Liver (tissue), 9 donors: ENCODE data around the gene REEP3. TPM values are rescaled to one million over a fixed set of nuclear protein-coding genes. Genes with fewer than 3 reads are reported as not detected.

Source experiments
- DNase-seq: peaks from one replicate; pipeline ENCODE4 v3.0.0-alpha.2; 2017; ENCODE audit warnings: low spot score
- H3K27ac ChIP-seq, 2 donors: one replicate each; pipeline ENCODE4 v1.7.0; 2013; ENCODE audit warnings: inconsistent platforms in 2 of 2, low read length in 2 of 2, control low read depth in 1 of 2, low read depth in 1 of 2, mild to moderate bottlenecking in 1 of 2
- H3K27me3 ChIP-seq, 4 donors: one replicate each; pipeline versions ENCODE4 v1.6.1 to v1.7.0; 2013; ENCODE audit warnings: low read length in 3 of 4, inconsistent platforms in 1 of 4, mild to moderate bottlenecking in 1 of 4, moderate library complexity in 1 of 4; ENCODE audit not compliant: control insufficient read depth in 4 of 4, insufficient read depth in 4 of 4
- H3K36me3 ChIP-seq, 4 donors: one replicate each; pipeline versions ENCODE4 v1.6.1 to v1.7.0; 2013; ENCODE audit warnings: low read length in 3 of 4, mild to moderate bottlenecking in 3 of 4, low read depth in 1 of 4, moderate library complexity in 1 of 4; ENCODE audit not compliant: control insufficient read depth in 4 of 4, insufficient read depth in 3 of 4
- H3K4me1 ChIP-seq, 4 donors: one replicate each; pipeline versions ENCODE4 v1.6.1 to v1.7.0; 2013; ENCODE audit warnings: low read length in 3 of 4, mild to moderate bottlenecking in 3 of 4, moderate library complexity in 1 of 4; ENCODE audit not compliant: control insufficient read depth in 4 of 4, insufficient read depth in 4 of 4
- H3K4me3 ChIP-seq, 3 donors: one replicate each; pipeline versions ENCODE4 v1.6.1 to v1.7.0; 2013; ENCODE audit warnings: low read length in 3 of 3, control low read depth in 1 of 3, low read depth in 1 of 3, mild to moderate bottlenecking in 1 of 3
- H3K9ac ChIP-seq, 2 donors: one replicate each; pipeline ENCODE4 v1.7.0; 2013; ENCODE audit warnings: low read length in 2 of 2, mild to moderate bottlenecking in 2 of 2, moderate library complexity in 2 of 2, control low read depth in 1 of 2, low read depth in 1 of 2
- H3K9me3 ChIP-seq, 4 donors: one replicate each; pipeline versions ENCODE4 v1.6.1 to v1.7.0; 2013; ENCODE audit warnings: low read length in 3 of 4; ENCODE audit not compliant: control insufficient read depth in 4 of 4
- ATF3 ChIP-seq: IDR thresholded peaks from 2 replicates; pipeline ENCODE4 v1.6.1; 2016; ENCODE audit warnings: antibody characterized with exemption
- EGR1 ChIP-seq, 2 donors: IDR thresholded peaks; 2 replicates each; pipeline ENCODE4 v1.6.1; 2016 to 2018; ENCODE audit warnings: antibody characterized with exemption in 2 of 2, low read depth in 2 of 2
- FOXA1 ChIP-seq: IDR thresholded peaks from 2 replicates; pipeline ENCODE4 v1.6.1; 2016; ENCODE audit warnings: antibody characterized with exemption
- FOXA2 ChIP-seq: IDR thresholded peaks from 2 replicates; pipeline ENCODE4 v1.6.1; 2016; ENCODE audit warnings: antibody characterized with exemption
- GABPA ChIP-seq, 2 donors: IDR thresholded peaks in 1 of 2; conservative IDR thresholded peaks in 1 of 2; 2 replicates each; pipeline ENCODE4 v1.6.1; 2016; ENCODE audit warnings: antibody characterized with exemption in 2 of 2, mild to moderate bottlenecking in 1 of 2, moderate library complexity in 1 of 2
- HNF4A ChIP-seq, 2 donors: conservative IDR thresholded peaks; 2 replicates each; pipeline ENCODE4 v1.6.1; 2016; ENCODE audit warnings: antibody characterized with exemption in 2 of 2, mild to moderate bottlenecking in 2 of 2
- HNF4G ChIP-seq: IDR thresholded peaks from 2 replicates; pipeline ENCODE4 v1.6.1; 2016; ENCODE audit warnings: antibody characterized with exemption
- JUND ChIP-seq, 2 donors: IDR thresholded peaks; 2 replicates each; pipeline ENCODE4 v1.6.1; 2016; ENCODE audit warnings: antibody characterized with exemption in 2 of 2
- MAX ChIP-seq: IDR thresholded peaks from 2 replicates; pipeline ENCODE4 v1.6.1; 2016; ENCODE audit warnings: antibody characterized with exemption
- NR2F2 ChIP-seq: IDR thresholded peaks from 2 replicates; pipeline ENCODE4 v1.6.1; 2016; ENCODE audit warnings: antibody characterized with exemption
- RAD21 ChIP-seq, 2 donors: IDR thresholded peaks; 2 replicates each; pipeline ENCODE4 v1.6.1; 2016; ENCODE audit warnings: antibody characterized with exemption in 2 of 2, mild to moderate bottlenecking in 2 of 2
- REST ChIP-seq: IDR thresholded peaks from 2 replicates; pipeline ENCODE4 v1.6.1; 2016; ENCODE audit warnings: antibody characterized with exemption, mild to moderate bottlenecking
- RXRA ChIP-seq, 2 donors: IDR thresholded peaks; 2 replicates each; pipeline ENCODE4 v1.6.1; 2017 to 2018; ENCODE audit warnings: antibody characterized with exemption in 2 of 2, mild to moderate bottlenecking in 1 of 2
- SP1 ChIP-seq: IDR thresholded peaks from 2 replicates; pipeline ENCODE4 v1.6.1; 2018; ENCODE audit warnings: antibody characterized with exemption, mild to moderate bottlenecking
- TAF1 ChIP-seq: conservative IDR thresholded peaks from 2 replicates; pipeline ENCODE4 v1.6.1; 2016; ENCODE audit warnings: antibody characterized with exemption, mild to moderate bottlenecking
- YY1 ChIP-seq: IDR thresholded peaks from 2 replicates; pipeline ENCODE4 v1.6.1; 2016; ENCODE audit warnings: antibody characterized with exemption, mild to moderate bottlenecking
- ZBTB33 ChIP-seq: IDR thresholded peaks from 2 replicates; pipeline ENCODE4 v1.6.1; 2016; ENCODE audit warnings: antibody characterized with exemption
- WGBS: extraction: QIAGEN DNeasy Blood & Tissue Kit; methylation state at CpG from one replicate; pipeline ENCODE4 v1.1.7; 2013; 5-methylcytosine and 5-hydroxymethylcytosine counted together
- polyA plus RNA-seq, 2 donors: library from polyadenylated mRNA; stranded (reverse) in 1 of 2; unstranded in 1 of 2; fragments of 200-250 nt in 1 of 2; fragments of >200 nt in 1 of 2; fragmentation: Nextera tagmentation in 1 of 2; extraction: Ambion mirVana in 1 of 2; gene quantifications; one replicate each; pipeline versions ENCODE4 v1.2.1 to v1.2.3, GENCODE V29; 2013 to 2015
- total RNA-seq, 2 donors: library from RNA; depleted of rRNA; stranded (reverse); fragments of >200 nt; gene quantifications; one replicate each; pipeline ENCODE4 v1.2.3, GENCODE V29; 2014
- TF ChIP-seq, protein P1 (sequence below): fragments of 150-350 bp; IDR thresholded peaks from 2 replicates; pipeline ENCODE4 v1.5.1; 2017; ENCODE audit warnings: improper control_type of control experiment, low read depth, low read length; ENCODE audit not compliant: missing input control
- donor health status: healthy.
- donor health status: healthy.
- donor health status: healthy.
- donor health status: healthy.
- donor health status: healthy.

The REEP3 gene
- total and polyA plus RNA-seq, 4 donors, result 7.9 to 26.9 (median 18.2) TPM

DNA sequence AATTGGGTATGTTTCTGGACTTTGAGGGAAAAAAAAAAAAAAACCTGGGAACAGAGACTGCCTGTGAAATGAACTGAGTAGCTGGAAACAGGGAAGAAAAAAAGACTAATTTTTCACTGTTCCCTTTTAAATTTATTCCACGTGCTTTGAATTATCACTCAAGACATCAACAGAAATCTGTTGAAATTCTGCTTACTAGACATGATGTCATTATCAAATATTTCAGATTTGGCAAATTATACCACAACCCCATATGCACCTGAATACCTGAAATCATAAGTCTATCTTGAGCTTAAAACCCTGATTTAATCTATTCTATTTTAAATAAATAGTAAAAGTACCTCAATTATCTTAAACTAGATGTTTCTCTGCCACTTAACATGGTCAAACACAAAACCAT lies 5.0 kb upstream of the REEP3 start:
- Histone ChIP-seq H3K27ac (no peak overlapping the region), H3K9ac (no peak overlapping the region), H3K4me3 (no peak overlapping the region), H3K9me3 (peaks cover 0 to 2% (median 0%) of the 10 kb centered on the region in 4 donors), H3K4me1 (peaks cover 0 to 12% (median 3%) of the 10 kb centered on the region in 4 donors), H3K27me3 (no peaks in the 10 kb centered on the region), H3K36me3 (no peaks in the 10 kb centered on the region)
- no peak for DNase-seq
- no peak for TF ChIP-seq YY1
- TF ChIP-seq EGR1 (IDR thresholded peaks at IDR 0.05; ENCODE audit: low read depth in 2 of 2), result no peak
- TF ChIP-seq SP1, result no peak
- no peak for TF ChIP-seq ZBTB33
- TF ChIP-seq TAF1, result no peak
- TF ChIP-seq, protein P1, sequence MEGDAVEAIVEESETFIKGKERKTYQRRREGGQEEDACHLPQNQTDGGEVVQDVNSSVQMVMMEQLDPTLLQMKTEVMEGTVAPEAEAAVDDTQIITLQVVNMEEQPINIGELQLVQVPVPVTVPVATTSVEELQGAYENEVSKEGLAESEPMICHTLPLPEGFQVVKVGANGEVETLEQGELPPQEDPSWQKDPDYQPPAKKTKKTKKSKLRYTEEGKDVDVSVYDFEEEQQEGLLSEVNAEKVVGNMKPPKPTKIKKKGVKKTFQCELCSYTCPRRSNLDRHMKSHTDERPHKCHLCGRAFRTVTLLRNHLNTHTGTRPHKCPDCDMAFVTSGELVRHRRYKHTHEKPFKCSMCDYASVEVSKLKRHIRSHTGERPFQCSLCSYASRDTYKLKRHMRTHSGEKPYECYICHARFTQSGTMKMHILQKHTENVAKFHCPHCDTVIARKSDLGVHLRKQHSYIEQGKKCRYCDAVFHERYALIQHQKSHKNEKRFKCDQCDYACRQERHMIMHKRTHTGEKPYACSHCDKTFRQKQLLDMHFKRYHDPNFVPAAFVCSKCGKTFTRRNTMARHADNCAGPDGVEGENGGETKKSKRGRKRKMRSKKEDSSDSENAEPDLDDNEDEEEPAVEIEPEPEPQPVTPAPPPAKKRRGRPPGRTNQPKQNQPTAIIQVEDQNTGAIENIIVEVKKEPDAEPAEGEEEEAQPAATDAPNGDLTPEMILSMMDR, result no peak
- TF ChIP-seq FOXA1, result no peak
- TF ChIP-seq MAX, result no peak
- TF ChIP-seq NR2F2, result no peak
- no peak for TF ChIP-seq FOXA2
- TF ChIP-seq HNF4G, result no peak
- TF ChIP-seq ATF3, result no peak
- no peak for TF ChIP-seq JUND (IDR thresholded peaks at IDR 0.05)
- WGBS, result 95% methylated on average over 1 of the region's 1 CpG

DNA sequence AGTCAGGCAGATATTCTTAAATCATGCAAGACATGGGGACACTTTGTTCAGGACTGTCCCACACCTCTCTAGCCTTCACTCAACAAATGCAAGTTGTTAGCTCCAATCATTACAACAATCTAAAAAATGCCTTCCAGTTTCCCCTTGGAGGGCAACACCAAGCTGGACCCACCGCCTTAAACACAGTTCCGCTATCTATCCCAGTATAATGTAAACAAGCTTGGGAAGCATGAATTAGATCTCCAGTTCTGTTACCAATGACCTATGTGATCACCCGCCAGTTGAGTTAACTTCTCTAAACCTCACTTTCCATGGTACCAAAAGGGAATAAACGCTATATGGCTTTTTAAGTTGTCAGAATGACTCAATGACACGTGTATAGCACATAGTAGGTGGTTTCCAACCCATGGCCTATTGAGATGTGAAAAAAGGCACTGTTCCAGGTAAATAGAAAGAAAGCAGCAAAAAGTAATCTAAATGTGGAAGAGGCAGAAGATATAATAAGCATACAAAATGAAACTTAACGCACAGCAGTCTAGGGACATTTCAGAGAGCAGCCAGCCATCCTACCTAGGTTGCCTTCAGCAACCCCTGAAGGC lies 2.4 kb upstream of the REEP3 start:
- H3K4me1 ChIP-seq, result peaks cover 0 to 12% (median 6%) of the 10 kb centered on the region in 4 donors
- WGBS, result 96% methylated on average over 6 of the region's 6 CpGs
- TF ChIP-seq HNF4A (conservative IDR thresholded peaks at IDR 0.05) (no peak), REST (no peak), RXRA (IDR thresholded peaks at IDR 0.05) (no peak), RAD21 (IDR thresholded peaks at IDR 0.05) (no peak), GABPA (IDR thresholded peaks at IDR 0.05 in 1 of 2, conservative IDR thresholded peaks at IDR 0.05 in 1 of 2) (no peak), SP1 (no peak), MAX (no peak), EGR1 (IDR thresholded peaks at IDR 0.05; ENCODE audit: low read depth in 2 of 2) (no peak), ATF3 (no peak), FOXA1 (no peak), NR2F2 (no peak), YY1 (no peak)
- DNase-seq, result no peak
- no peak overlapping the region for H3K27ac ChIP-seq
- H3K9ac ChIP-seq, result no peak overlapping the region
- no peaks in the 10 kb centered on the region for H3K36me3 ChIP-seq
- no peaks in the 10 kb centered on the region for H3K27me3 ChIP-seq
- H3K9me3 ChIP-seq, result peaks cover 0 to 2% (median 0%) of the 10 kb centered on the region in 4 donors
- H3K4me3 ChIP-seq, result no peak overlapping the region
